Astrocyte of the hippocampus (primary cell): ENCODE measurements around the gene RHO.

Experiments
- DNase-seq: peaks from one replicate; pipeline ENCODE4 v3.0.0; 2011; ENCODE audit warnings: low read depth, low spot score

The RHO gene

GRCh38 chr3:129519896-129520715, 8.3 kb upstream of the RHO start:
- no peak for DNase-seq

- no peak for DNase-seq
Observed at GRCh38 chr3:129520960-129521359, 7.5 kb upstream of the RHO start.

GRCh38 chr3:129521611-129522010, 6.8 kb upstream of the RHO start:
- DNase-seq, result no peak

- DNase-seq, result no peak
Observed at GRCh38 chr3:129522953-129523352, 5.5 kb upstream of the RHO start.

GRCh38 chr3:129524081-129524480, 4.4 kb upstream of the RHO start:
- no peak for DNase-seq

GRCh38 chr3:129525341-129525968, 3.0 kb upstream of the RHO start:
- DNase-seq, result peak; percentile 30

GRCh38 chr3:129526121-129526900, 2.1 kb upstream of the RHO start:
- no peak for DNase-seq

GRCh38 chr3:129527262-129527661, 1.2 kb upstream of the RHO start:
- no peak for DNase-seq

GRCh38 chr3:129529436-129530210, 1.2 kb downstream of the RHO start:
- no peak for DNase-seq

- DNase-seq, result peak; percentile 79
Observed at GRCh38 chr3:129530251-129530791, 1.9 kb downstream of the RHO start.

- DNase-seq, result no peak
Observed at GRCh38 chr3:129530821-129531220, 2.4 kb downstream of the RHO start.

GRCh38 chr3:129531699-129532098, 3.3 kb downstream of the RHO start:
- no peak for DNase-seq

- DNase-seq, result no peak
Observed at GRCh38 chr3:129532261-129532660, 3.8 kb downstream of the RHO start.

- DNase-seq, result no peak
Observed at GRCh38 chr3:129533406-129533805, 5.0 kb downstream of the RHO start.

- peak; percentile 22 for DNase-seq
Observed at GRCh38 chr3:129534428-129535027, 6.1 kb downstream of the RHO start.

- no peak for DNase-seq
Observed at GRCh38 chr3:129535075-129535474, 6.6 kb downstream of the RHO start.

- no peak for DNase-seq
Observed at GRCh38 chr3:129536374-129536667, 7.9 kb downstream of the RHO start.

GRCh38 chr3:129536804-129537203, 8.4 kb downstream of the RHO start:
- no peak for DNase-seq

GRCh38 chr3:129539206-129539605, 10.8 kb downstream of the RHO start:
- no peak for DNase-seq

GRCh38 chr3:129540776-129541516, 12.5 kb downstream of the RHO start:
- DNase-seq, result no peak

GRCh38 chr3:129542747-129543146, 14.3 kb downstream of the RHO start:
- DNase-seq, result no peak
